Measurements from ENCODE around the gene GPX4. TPM values are rescaled to one million over a fixed set of nuclear protein-coding genes. Genes with fewer than 3 reads are reported as not detected.
"Not testable (repeated sequence)": the region's sequence is repeated elsewhere in the genome, so short reads cannot be mapped to it uniquely, and the experiment has no call there.

GPX4 gene
- total and polyA plus RNA-seq, 3 donors from 2014 or later = 1,153 to 1,893 (median 1,773) TPM

DNA sequence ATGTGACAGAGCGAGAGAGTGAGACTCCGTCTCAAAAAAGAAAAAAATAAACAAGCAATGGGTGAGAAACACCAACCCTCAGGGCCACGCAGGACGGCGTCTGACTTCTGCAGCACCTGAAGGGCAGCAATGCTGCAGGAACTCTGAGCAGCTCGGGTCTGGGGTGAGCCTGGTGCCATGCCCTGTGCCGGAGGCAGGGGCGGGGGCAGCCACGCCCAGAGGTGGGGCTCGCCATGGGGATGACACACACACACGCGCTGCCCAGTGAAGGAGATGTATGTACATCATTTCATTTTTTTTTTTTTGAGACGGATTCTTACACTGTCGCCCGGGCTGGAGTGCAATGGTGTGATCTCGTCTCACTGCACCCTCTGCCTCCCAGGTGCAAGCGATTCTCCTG, 24.3 kb downstream of the GPX4 start:
- H3K4me3 ChIP-seq = no peak overlapping the region
- H3K4me1 ChIP-seq = peaks cover 22% of the 10 kb centered on the region
- intact Hi-C loops (cut with DNase I; ENCODE audit: low total_unique reads) = no loop called here
- no peaks in the 10 kb centered on the region for H3K9me3 ChIP-seq
- no peak for TF ChIP-seq POLR2A (IDR thresholded peaks at IDR 0.05)
- TF ChIP-seq, protein P1, sequence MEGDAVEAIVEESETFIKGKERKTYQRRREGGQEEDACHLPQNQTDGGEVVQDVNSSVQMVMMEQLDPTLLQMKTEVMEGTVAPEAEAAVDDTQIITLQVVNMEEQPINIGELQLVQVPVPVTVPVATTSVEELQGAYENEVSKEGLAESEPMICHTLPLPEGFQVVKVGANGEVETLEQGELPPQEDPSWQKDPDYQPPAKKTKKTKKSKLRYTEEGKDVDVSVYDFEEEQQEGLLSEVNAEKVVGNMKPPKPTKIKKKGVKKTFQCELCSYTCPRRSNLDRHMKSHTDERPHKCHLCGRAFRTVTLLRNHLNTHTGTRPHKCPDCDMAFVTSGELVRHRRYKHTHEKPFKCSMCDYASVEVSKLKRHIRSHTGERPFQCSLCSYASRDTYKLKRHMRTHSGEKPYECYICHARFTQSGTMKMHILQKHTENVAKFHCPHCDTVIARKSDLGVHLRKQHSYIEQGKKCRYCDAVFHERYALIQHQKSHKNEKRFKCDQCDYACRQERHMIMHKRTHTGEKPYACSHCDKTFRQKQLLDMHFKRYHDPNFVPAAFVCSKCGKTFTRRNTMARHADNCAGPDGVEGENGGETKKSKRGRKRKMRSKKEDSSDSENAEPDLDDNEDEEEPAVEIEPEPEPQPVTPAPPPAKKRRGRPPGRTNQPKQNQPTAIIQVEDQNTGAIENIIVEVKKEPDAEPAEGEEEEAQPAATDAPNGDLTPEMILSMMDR (IDR thresholded peaks at IDR 0.05) = no peak
- H3K27ac ChIP-seq = no peak overlapping the region
- H3K27me3 ChIP-seq = no peaks in the 10 kb centered on the region
- H3K36me3 ChIP-seq (ENCODE audit: low read depth, missing control alignments) = no peaks in the 10 kb centered on the region
- no peak for DNase-seq
- WGBS, 2 donors = 94 to 95% methylated on average over 17 of the region's 17 CpGs

DNA sequence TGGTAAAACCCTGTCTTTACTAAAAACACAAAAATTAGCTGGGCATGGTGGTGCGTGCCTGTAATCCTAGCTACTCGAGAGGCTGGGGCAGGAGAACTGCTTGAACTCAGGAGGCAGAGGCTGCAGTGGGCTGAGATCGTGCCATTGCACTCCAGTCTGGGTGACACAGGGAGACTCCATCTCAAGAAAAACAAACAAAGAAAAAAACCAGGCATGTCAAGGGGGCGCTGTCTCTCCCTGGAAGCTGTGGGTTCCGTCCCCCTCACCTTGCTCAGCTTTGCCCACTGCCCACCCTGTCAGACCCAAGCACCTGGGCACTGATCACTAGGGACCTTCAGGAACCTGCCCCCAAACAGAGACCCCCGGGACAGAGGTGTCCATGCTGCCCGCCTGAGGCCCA, 25.3 kb downstream of the GPX4 start:
- H3K4me3 ChIP-seq; H3K27ac ChIP-seq; intact Hi-C loops (cut with DNase I; ENCODE audit: low total_unique reads); DNase-seq; H3K36me3 ChIP-seq (ENCODE audit: low read depth, missing control alignments); H3K27me3 ChIP-seq; H3K9me3 ChIP-seq: not testable (repeated sequence)
- WGBS, 2 donors = 92 to 97% methylated on average over 6 to 7 of the region's 7 CpGs
- peaks cover 27% of the 10 kb centered on the region for H3K4me1 ChIP-seq

DNA sequence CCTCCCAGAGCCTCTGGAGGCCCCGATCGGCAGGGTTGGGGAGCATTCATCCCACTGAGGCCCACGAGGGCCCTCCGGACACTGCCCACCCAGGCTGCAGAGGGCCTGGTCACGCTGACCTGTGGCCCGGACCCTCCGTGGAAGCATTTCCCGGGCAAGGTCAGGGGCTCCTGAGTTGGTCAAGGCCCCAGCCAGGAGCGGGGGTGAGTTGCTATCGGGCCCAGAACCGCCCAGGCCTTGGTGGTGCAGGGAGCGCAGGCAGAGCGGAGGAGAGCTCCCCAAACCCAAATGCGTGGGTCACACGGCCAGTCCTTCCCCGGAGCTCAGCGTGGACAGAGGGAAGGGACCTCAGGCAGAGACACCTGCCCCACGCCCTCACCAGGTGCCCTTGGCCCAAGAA, 25.7 kb downstream of the GPX4 start:
- H3K4me3 ChIP-seq = no peak overlapping the region

GRCh38 chr19:1130771-1131717, 27.2 kb downstream of the GPX4 start:
- intact Hi-C loops (cut with DNase I; ENCODE audit: low total_unique reads) = no loop called here

More for the DNA sequence above, 25.7 kb downstream of the GPX4 start:
- no peaks in the 10 kb centered on the region for H3K9me3 ChIP-seq
- no peaks in the 10 kb centered on the region for H3K36me3 ChIP-seq (ENCODE audit: low read depth, missing control alignments)
- WGBS, 2 donors = 77% methylated on average over 15 of the region's 18 CpGs; no CpG with 5 or more reads in 1 of the 2 donors
- H3K27ac ChIP-seq = no peak overlapping the region
- H3K27me3 ChIP-seq = no peaks in the 10 kb centered on the region
- DNase-seq = no peak
- TF ChIP-seq, protein P1 (IDR thresholded peaks at IDR 0.05) = no peak
- no peak for TF ChIP-seq POLR2A (IDR thresholded peaks at IDR 0.05)
- intact Hi-C loops (cut with DNase I; ENCODE audit: low total_unique reads) = no loop called here
- peaks cover 27% of the 10 kb centered on the region for H3K4me1 ChIP-seq

More at GRCh38 chr19:1130771-1131717, 27.2 kb downstream of the GPX4 start:
- Histone ChIP-seq H3K4me1 (peaks cover 27% of the 10 kb centered on the region), H3K9me3 (no peaks in the 10 kb centered on the region), H3K27me3 (no peaks in the 10 kb centered on the region), H3K27ac (peak overlapping the region; percentile 71 to 86), H3K36me3 (ENCODE audit: low read depth, missing control alignments) (no peaks in the 10 kb centered on the region), H3K4me3 (peak overlapping the region; percentile 41 to 55)
- WGBS, 2 donors = 70 to 74% methylated on average over 17 to 21 of the region's 22 CpGs
- TF ChIP-seq, protein P1 (IDR thresholded peaks at IDR 0.05) = no peak
- TF ChIP-seq POLR2A (IDR thresholded peaks at IDR 0.05) = no peak
- no peak for DNase-seq

All from testis (tissue), 3 donors.